ENCODE measurements around the gene TUBD1. TPM values are rescaled to one million over a fixed set of nuclear protein-coding genes. Genes with fewer than 3 reads are reported as not detected.
"Not testable (repeated sequence)": the region's sequence is repeated elsewhere in the genome, so short reads cannot be mapped to it uniquely, and the experiment has no call there.

The TUBD1 gene
- total RNA-seq, 2 experiments from 2014 or later = 8.6 to 13.0 TPM

DNA sequence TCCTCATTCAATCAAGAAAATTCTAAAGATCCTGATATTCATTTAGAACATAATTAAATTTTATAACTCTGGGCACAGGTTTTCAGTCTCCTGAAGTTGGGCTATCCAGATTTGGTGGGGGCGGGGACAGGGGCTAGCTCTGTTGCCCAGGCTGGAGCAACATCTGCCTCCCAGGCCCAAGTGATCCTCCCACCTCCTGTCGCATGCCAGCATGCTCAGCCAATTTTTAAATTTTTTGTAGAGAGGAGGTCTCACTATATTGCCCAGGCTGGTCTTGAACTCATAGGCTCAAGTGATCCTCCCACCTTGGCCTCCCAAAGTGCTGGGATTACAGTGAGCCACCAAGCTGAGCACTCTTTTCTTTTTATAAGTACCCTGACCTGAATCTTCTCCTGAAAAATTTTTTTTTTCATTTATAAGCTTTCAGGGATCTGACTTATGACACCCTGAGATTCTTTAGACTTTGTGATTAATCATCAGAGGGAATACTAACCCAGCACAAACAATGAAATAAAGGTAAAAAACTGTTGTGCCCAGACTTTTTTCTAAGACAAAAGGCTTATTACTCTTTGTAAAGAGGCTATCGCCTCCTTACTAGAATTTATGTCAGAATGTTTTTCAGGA, 62.6 kb downstream of the TUBD1 start:
- CTCF ChIA-PET (ENCODE audit: unreplicated experiment) = no interaction called here
- Histone ChIP-seq H3K79me2 (ENCODE audit: insufficient read depth, low read depth, low read length) (peaks cover 13% of the 10 kb centered on the region; the same call in 1 of the 2 replicates), H3K36me3 (ENCODE audit: insufficient read depth, low read length) (no peaks in the 10 kb centered on the region), H2AFZ (ENCODE audit: low read length) (peak overlapping the region; percentile 23; the same call in 1 of the 2 replicates), H3K4me2 (ENCODE audit: low read length) (peak overlapping the region; percentile 91), H3K4me1 (ENCODE audit: insufficient read depth, low read length, poor library complexity, severe bottlenecking) (peaks cover 85% of the 10 kb centered on the region), H3K9me2 (ENCODE audit: insufficient read depth, low read length) (no peaks in the 10 kb centered on the region), H3K27ac (ENCODE audit: low read depth, low read length, poor library complexity, severe bottlenecking) (peak overlapping the region; percentile 80), H3K4me3 (ENCODE audit: low read depth, low read length, poor library complexity, severe bottlenecking) (peak overlapping the region; percentile 59), H4K20me1 (ENCODE audit: insufficient read depth, low read length) (no peaks in the 10 kb centered on the region), H3K9me3 (ENCODE audit: low read length) (no peaks in the 10 kb centered on the region)
- intact Hi-C loops (cut with micrococcal nuclease; ENCODE audit: unreplicated experiment) = no loop called here
- DNase-seq (ENCODE audit: low spot score) = no peak
- no TSS peak for BruUV-seq (replicated peaks)
- POLR2A ChIA-PET = interaction anchor here (0.6 to 1.5 kb wide), 6 partner anchors 10 to 428 kb away, joined by 3 to 4 read pairs (median 3); no protein-coding TSS in a partner anchor
- TF ChIP-seq EZH2phosphoT487 (IDR thresholded peaks at IDR 0.05; ENCODE audit: borderline replicate concordance, low read depth, low read length) = no peak
- TF ChIP-seq, protein P1, sequence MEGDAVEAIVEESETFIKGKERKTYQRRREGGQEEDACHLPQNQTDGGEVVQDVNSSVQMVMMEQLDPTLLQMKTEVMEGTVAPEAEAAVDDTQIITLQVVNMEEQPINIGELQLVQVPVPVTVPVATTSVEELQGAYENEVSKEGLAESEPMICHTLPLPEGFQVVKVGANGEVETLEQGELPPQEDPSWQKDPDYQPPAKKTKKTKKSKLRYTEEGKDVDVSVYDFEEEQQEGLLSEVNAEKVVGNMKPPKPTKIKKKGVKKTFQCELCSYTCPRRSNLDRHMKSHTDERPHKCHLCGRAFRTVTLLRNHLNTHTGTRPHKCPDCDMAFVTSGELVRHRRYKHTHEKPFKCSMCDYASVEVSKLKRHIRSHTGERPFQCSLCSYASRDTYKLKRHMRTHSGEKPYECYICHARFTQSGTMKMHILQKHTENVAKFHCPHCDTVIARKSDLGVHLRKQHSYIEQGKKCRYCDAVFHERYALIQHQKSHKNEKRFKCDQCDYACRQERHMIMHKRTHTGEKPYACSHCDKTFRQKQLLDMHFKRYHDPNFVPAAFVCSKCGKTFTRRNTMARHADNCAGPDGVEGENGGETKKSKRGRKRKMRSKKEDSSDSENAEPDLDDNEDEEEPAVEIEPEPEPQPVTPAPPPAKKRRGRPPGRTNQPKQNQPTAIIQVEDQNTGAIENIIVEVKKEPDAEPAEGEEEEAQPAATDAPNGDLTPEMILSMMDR (conservative IDR thresholded peaks at IDR 0.05; ENCODE audit: low read length) = no peak

DNA sequence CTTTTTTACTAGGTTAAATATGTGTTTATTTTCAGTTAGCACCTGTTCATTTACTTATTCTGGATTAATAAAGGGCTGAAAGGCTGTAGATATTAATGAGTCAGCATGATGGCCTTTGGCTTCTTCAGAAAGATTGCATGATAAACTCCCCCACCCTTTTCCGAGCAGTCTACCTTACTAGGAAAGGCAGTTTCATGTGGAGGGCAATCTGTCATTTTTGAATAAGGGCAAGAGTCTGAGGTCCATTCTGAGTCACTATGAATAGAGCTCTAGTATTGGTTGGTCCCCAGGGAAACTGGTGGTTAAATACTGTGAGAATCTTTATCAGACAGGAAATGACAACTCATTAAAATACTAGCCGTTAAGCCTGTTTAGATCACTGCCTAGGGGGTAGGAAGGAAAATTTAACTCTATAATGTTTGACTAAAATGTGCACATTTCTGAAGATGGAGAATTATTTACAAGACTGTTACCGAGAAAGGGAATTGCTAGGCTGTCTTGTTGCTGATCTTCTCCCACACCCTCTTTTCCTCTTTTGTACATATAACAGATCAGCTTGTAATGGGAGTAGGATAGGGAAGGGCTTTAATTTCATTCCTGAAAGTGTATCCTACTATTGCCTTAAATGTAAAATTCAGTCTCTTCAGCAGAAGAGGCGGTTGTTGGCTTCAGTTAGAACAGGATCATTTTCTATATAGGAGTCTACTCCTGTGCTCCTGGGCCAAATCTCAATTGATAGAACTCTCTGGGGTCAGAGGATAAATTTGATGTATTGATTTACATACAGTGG, 63.3 kb downstream of the TUBD1 start:
- peaks cover 85% of the 10 kb centered on the region for H3K4me1 ChIP-seq (ENCODE audit: insufficient read depth, low read length, poor library complexity, severe bottlenecking)
- no peaks in the 10 kb centered on the region for H3K9me3 ChIP-seq (ENCODE audit: low read length)
- H3K4me2 ChIP-seq (ENCODE audit: low read length) = peak overlapping the region; percentile 91
- H3K36me3 ChIP-seq (ENCODE audit: insufficient read depth, low read length) = no peaks in the 10 kb centered on the region
- H3K4me3 ChIP-seq (ENCODE audit: low read depth, low read length, poor library complexity, severe bottlenecking) = peak overlapping the region; percentile 59
- DNase-seq (ENCODE audit: low spot score) = peak; percentile 94
- CTCF ChIA-PET (ENCODE audit: unreplicated experiment) = no interaction called here
- TSS peak; percentile 39 for BruUV-seq (replicated peaks)
- no peaks in the 10 kb centered on the region for H3K9me2 ChIP-seq (ENCODE audit: insufficient read depth, low read length)
- no peaks in the 10 kb centered on the region for H4K20me1 ChIP-seq (ENCODE audit: insufficient read depth, low read length)
- peak overlapping the region; percentile 80 for H3K27ac ChIP-seq (ENCODE audit: low read depth, low read length, poor library complexity, severe bottlenecking)
- H2AFZ ChIP-seq (ENCODE audit: low read length) = peak overlapping the region; percentile 24; the same call in 1 of the 2 replicates
- peaks cover 13% of the 10 kb centered on the region; the same call in 1 of the 2 replicates for H3K79me2 ChIP-seq (ENCODE audit: insufficient read depth, low read depth, low read length)
- intact Hi-C loops (cut with micrococcal nuclease; ENCODE audit: unreplicated experiment) = no loop called here
- TF ChIP-seq, protein P1 (conservative IDR thresholded peaks at IDR 0.05; ENCODE audit: low read length) = no peak; the same call in 1 of the 2 replicates
- TF ChIP-seq EZH2phosphoT487 (IDR thresholded peaks at IDR 0.05; ENCODE audit: borderline replicate concordance, low read depth, low read length) = no peak
- POLR2A ChIA-PET = interaction anchor here (0.6 to 1.5 kb wide), 4 partner anchors 8 to 47 kb away, joined by 3 to 9 read pairs (median 4); no protein-coding TSS in a partner anchor

DNA sequence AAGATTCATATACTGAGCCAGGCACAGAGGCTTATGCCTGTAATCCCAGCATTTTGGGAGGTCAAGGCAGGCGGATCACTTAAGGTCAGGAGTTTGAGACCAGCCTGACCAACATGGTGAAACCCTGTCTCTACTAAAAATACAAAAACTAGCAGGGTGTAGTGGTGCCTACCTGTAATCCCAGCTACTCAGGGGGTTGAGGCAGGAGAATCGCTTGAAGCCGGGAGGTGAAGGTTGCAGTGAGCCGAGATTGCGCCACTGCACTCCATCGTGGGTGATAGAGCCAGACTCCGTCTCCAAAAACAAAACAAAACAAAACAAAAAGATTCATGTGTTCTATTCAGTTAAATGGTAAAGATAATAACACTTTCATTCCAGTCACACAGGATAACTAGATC, 63.9 kb downstream of the TUBD1 start:
- H3K4me2 ChIP-seq (ENCODE audit: low read length) = peak overlapping the region; percentile 91
- H4K20me1 ChIP-seq (ENCODE audit: insufficient read depth, low read length); H3K9me3 ChIP-seq (ENCODE audit: low read length); DNase-seq (ENCODE audit: low spot score); H3K36me3 ChIP-seq (ENCODE audit: insufficient read depth, low read length); CTCF ChIA-PET (ENCODE audit: unreplicated experiment); H3K9me2 ChIP-seq (ENCODE audit: insufficient read depth, low read length); BruUV-seq (replicated peaks); intact Hi-C loops (cut with micrococcal nuclease; ENCODE audit: unreplicated experiment): not testable (repeated sequence)
- H3K4me3 ChIP-seq (ENCODE audit: low read depth, low read length, poor library complexity, severe bottlenecking) = peak overlapping the region; percentile 59
- H3K27ac ChIP-seq (ENCODE audit: low read depth, low read length, poor library complexity, severe bottlenecking) = peak overlapping the region; percentile 80
- peak overlapping the region; percentile 24; the same call in 1 of the 2 replicates for H2AFZ ChIP-seq (ENCODE audit: low read length)
- POLR2A ChIA-PET = interaction anchor here (0.6 to 1.5 kb wide), 5 partner anchors 9 to 46 kb away, joined by 3 to 9 read pairs (median 4); no protein-coding TSS in a partner anchor
- peaks cover 13% of the 10 kb centered on the region; the same call in 1 of the 2 replicates for H3K79me2 ChIP-seq (ENCODE audit: insufficient read depth, low read depth, low read length)
- H3K4me1 ChIP-seq (ENCODE audit: insufficient read depth, low read length, poor library complexity, severe bottlenecking) = peaks cover 85% of the 10 kb centered on the region

Measured in OCI-LY7 (cell line).